ENCODE results near the gene LPP.

The LPP gene

DNA sequence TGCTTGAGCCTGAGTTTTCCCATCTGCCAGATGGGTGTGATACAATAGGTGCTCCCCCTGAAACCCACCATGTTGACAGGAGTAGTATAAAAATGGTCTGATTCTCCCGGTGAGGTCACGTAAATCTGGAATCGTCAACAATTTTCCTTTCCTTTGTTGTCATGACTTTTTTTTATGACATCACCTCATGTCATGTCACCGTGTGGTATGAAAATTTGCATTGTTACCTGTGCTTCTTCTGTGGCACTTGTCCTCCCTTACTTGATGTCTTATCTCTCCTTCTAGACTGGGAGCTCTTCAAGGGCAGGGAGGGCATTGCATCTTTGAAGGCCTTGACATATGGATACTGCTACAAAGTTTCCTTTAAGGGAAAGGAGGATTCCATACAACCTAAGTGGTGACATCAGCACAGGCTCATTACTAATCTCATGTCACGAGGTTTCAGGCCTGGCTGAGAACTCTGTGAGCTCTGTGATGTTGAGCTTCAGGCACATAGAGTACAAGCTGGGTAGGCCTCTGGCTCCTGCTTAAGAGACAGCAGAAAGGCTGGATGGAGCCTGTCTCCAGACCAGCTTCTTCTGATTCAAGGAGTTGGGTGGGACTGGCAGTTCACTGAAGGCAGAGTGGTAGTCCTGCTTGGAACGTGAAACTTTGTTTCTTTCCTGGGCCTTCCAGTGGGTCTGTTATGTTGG, 66.3 kb downstream of the LPP start:
- DNase-seq (ENCODE audit: low read depth in 2 of 2) = no peak

DNA sequence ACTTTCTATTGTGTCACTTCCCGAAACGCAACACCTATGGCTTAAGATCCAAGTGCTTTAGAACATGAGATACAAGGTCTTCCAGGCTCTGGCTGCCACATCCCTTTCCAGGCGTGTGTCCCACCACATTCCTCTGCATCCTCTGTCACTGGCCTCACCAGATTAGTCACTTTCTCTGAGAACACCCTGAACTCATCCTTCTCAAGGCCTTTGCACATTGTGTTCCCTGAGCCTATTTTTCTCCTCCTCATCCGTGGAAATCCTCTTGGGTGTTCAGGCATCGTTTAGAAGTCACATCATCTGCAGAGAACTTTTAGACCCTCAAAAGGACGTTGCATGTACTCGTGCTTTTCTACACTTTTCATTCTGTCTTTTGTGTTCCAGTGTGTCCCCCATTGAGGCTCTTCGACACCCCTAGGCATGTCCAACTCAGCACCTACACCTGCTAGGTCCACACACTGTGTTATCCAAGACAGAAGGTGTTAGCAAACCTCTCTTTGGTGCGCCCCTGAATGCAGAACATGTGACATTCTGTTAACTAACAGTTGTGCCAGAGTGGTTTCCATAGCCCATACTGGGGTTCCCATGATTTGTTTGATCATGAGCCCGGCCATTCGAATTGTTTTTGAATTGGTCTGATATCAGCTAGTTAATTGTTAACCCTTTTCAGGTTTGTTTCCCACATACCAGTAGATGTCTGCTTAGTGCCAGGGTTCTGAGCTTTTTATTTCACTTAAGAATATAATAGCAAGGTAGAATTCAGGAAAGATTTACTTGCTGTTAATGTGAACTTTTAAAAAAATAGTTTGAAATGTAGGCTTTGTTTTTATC, 67.2 kb downstream of the LPP start:
- no peak for DNase-seq (ENCODE audit: low read depth in 2 of 2)

DNA sequence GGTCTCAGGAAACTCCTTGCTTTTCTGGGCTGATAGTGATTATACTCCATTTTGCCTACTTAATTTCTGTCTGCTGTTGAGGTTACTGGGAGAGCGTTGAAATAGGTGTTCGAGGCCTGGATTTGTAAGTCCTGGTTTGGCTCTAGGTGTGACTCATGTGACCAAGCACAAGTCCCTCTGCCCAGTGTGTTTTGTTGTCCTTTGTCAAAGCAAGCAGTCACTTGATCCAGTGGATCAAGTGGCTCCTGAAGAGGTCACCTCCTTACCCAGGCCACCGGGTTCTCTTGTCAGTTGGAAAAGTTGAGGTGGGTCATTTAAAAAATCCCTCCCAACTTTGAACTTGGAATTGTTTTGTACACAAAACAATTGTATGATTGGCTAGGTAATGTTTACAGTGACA, 70.0 kb downstream of the LPP start:
- no peak for DNase-seq (ENCODE audit: low read depth in 2 of 2)

DNA sequence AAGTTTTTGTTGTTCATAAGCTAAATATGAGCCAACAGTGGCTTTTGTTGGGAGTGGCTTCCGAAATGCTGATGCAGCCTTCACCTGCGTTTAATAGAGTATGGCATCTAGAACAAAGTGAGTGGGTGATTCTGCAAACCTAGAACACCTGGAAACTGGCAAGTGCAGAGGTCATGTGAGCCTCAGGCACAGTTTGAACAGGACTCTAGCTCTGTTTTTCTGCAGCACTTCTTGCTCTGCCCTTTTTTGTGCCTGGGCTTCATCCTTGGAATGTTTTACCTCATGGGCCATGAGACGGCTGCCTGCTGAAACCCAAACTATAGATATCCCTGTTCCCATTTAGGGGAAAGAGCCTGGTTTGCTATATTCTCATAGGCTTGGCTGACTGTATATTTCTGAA, 73.5 kb downstream of the LPP start:
- no peak for DNase-seq (ENCODE audit: low read depth in 2 of 2)

DNA sequence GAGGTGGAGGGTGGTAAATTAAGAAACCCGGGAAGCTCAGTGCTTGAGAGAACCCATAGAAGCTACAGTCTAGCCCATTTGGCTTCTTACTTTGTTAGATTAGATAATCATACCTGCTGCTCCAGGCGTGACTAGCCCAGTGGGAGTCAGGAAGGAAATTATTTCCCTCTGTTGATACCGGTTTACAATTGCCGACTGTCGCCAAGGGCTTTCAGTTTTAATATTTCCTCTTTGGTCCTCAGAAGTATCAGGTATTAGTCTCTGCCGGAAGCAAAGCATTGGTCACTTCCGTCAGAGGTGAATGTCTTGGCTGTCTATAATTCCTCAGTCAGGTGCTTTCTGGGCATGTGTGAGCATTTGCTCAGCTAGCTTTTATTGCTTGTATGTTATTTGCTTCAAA, 75.2 kb downstream of the LPP start:
- no peak for DNase-seq (ENCODE audit: low read depth in 2 of 2)

DNA sequence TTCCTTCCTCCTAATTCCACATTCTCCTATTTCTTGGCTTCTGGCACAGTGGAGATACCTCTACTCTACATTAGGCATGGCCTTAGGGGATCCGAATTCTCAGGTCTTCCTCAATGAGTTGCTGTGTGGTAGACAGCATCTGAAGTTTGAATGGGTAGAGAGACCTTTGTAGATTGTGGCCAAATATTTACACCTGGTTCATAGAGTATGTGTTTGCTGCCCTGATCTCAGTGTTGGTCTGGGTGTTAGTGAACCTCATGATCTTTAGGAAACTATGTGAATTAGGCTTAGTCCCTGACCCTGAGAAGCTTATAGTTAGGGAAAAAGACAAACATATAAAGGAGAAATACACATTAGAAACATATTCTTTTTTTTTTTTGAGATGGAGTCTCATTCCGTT, 75.8 kb downstream of the LPP start:
- no peak for DNase-seq (ENCODE audit: low read depth in 2 of 2)

DNA sequence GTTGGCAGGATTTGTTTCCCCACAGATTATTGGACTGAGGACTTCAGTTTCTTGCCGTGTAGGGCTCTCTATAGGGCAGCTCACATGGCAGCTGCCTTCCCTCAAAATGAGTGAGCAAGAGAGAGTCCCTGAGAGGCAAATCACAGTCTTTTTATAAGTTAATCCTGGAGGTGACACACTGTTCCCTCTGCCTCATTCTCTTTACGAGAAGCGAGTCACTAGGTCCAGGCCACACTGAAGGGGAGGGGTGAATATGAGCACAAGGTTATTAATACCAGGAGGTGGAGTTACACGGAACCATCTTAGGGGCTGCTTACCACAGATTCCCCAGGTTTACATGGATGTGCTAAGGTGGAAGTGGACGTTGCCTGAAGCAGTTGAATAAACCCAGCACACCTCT, 77.0 kb downstream of the LPP start:
- no peak for DNase-seq (ENCODE audit: low read depth in 2 of 2)

DNA sequence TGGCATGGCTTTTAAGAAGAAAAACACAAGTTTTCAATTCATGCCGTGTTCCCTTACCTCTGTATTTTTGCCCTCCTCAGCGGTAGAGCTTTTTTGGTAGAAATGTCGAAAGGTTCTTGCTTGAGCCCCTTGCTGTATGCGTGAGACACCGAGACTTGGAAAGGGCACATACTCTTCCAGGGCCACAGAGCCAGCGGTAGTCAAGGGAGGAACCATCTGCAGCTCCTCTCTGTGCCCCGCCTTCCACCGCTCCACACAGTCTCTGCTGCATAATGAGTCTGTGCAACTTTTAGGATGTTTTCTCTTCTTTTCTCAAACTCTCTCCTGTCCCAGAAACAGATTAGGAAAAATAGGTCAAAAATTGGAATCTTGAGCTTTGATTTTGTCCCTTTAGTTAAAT, 77.5 kb downstream of the LPP start:
- DNase-seq (ENCODE audit: low read depth in 2 of 2) = no peak

DNA sequence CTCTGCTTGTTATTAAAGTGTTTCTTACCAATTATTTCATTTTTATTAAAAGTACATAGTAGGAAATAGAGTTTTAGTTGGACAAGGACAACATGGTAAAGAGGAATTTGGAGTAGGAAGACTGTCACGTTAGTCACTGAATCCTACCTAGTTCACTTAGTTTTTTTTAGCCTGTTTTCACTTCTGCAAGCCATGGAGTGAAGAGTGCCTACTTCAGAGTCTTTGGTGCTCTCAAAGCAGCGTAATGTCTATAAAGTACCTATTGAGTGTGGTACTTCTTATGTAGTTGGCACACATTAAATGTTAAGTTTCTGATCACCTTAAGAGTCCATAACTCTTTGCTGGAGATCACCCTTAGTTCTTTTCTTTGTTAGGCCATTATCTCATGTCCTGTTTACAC, 78.7 kb downstream of the LPP start:
- DNase-seq (ENCODE audit: low read depth in 2 of 2) = no peak

DNA sequence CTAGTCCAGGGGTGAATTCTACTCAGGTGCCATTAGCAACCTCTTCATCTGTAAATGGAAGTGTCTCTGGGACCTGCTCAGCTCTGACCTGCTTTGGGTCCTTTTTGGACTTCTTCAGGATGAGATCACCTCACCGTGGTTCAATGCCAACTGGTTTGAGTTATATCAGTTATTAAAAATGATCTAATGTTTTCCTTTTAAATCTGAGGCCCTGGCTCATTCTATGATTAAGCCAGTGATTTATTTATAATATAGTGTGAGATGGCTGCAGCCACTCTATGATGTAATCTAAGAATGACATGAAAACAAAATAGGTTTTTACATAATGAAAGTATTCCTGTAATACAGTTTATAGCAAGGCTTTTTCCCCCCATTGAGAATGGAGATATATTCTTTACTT, 79.4 kb downstream of the LPP start:
- DNase-seq (ENCODE audit: low read depth in 2 of 2) = no peak

DNA sequence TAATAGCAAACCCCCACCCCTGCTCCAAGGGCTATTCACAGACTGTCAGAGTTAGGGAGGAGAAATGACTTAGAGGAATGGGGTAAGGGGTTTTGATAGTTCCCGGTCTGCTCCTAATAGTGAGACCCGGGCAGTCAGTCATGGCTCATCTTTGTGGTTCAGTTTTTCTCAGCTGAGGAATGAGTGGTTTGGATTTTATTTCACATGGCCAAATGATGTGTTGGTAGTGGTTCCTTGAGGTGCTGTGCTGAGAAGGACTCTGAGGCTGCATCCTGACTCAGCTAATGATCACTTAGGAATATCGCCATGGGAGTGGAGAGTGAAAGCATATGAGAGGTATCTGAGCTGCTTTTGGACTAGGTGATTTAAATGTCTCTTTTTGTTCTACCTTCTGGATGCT, 80.2 kb downstream of the LPP start:
- no peak for DNase-seq (ENCODE audit: low read depth in 2 of 2)

DNA sequence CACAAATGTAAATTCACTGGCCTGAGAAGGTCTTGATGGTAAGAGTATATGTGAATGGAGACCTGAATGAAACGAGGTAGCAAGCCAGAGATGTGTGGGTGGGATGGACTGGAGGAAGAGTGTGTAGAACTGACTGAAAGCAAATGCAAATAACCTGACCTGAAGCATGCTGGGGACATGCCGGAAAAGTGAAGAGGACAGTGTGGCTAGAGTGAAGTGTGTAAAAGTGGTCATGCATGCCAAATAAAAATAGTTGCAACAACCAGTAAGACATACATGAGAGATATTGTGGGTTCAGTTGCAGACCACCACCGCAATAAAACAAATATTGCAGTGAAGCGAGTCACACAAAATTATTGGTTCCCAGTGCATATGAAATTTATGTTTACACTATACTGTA, 82.3 kb downstream of the LPP start:
- no peak for DNase-seq (ENCODE audit: low read depth in 2 of 2)

DNA sequence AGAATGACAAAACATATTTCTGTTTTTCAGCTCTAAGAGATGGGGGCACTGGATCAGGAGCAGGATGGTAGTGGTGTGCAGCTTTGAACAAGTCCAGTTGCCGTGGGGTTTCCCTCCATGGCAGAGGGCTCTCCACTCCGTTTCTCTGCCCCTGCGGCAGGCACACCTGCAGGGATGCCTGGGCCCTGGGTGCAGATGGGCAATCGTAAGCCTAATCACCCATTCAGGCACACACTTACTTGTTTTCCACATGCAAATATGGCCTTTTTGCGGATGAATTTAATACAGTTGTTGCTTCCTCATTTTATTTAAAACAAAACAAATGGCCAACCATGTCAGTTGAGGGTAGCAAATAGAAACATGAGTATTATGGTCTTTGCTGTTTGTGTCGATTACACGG, 85.1 kb downstream of the LPP start:
- DNase-seq (ENCODE audit: low read depth in 2 of 2) = no peak

DNA sequence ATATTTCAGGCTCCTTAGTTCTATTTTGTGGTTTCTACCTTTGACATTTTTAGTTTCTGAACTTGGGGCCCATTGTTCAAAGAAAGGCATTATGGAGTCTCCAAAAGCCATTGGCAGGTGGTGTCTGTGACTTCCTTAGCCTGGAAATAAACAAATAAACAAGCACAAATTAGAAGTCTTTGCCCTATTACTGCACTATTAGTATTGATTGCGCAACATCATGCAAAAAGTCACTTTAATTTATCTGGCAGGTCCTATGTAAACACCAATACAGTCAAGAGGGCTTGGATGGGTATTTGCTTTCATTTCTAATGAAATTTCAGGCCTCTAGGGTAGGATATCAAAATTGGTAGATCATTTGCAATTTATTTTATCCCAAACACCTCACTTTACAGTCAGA, 85.6 kb downstream of the LPP start:
- no peak for DNase-seq (ENCODE audit: low read depth in 2 of 2)

DNA sequence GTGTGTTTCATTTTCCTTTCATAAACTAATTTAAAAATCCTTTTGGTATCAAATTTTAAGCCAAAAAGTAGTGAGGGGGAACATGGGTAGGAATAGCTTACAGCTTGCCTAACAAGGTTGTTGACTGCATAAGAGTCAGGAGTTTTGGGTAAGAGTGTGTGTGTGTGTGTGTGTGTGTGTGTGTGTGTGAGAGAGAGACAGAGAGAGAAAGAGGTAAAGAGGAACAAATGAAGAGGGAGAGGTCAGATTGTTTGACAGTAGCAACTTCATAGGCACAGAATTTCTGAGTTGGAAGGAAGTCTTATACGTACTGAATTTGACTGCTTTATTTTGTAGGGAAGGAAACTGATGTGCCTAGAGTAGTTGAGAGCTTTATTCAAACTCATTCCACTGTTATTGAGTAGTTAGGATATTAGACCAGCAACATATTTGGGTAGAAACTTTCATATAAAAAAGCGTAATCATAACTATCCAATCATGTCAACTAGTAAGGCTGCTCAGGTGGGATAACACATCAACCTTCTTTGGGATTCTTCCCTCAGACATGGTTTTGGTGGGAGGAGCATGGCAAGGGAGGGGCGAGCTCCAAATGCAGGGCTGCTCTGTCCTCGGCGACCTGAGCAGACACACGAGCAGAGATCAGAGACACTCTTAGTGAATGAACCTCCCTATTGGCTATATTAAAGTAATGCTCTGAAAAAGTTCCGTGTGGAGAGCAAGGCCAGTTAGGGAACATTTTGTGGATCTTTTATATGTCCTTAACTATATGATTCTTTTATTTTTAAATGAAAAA, 86.4 kb downstream of the LPP start:
- DNase-seq (ENCODE audit: low read depth in 2 of 2) = no peak

DNA sequence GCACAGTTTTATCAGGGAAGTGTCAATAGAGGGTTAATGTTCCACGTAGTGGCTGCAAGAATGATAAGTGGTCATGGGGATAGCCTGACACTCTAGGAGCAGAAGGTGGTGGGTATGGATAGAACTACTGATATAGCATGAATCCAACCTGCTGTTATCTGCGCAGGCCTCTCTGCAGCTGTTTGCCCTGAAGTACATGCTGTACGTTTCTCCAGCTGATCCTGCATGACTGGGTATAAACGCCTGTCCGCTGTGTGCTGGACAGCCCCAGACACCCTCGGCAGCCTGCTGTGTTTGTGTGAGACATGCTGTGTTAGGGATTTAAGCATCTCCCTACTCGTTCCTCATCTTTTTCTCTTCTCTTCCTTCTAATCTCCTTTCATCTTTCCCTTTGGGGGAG, 87.1 kb downstream of the LPP start:
- no peak for DNase-seq (ENCODE audit: low read depth in 2 of 2)

DNA sequence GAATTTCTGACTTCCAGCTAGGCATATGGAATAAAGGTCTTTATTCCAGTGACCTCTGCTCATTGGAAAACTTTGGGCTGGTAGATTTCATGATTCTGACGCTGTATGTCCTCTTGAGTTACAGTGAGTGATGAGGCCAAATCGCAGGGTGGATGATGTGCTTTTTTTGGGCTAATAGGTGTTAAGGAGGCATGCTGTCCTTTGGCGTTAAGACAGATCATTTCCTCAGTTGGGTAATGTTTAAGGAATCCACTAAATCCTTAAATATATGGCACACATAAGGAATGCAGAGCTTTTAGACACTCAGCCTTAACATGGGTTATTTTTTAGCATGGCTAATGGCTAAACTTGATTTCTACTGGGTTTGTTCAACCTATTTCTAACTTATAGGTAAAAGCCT, 87.9 kb downstream of the LPP start:
- DNase-seq (ENCODE audit: low read depth in 2 of 2) = no peak

DNA sequence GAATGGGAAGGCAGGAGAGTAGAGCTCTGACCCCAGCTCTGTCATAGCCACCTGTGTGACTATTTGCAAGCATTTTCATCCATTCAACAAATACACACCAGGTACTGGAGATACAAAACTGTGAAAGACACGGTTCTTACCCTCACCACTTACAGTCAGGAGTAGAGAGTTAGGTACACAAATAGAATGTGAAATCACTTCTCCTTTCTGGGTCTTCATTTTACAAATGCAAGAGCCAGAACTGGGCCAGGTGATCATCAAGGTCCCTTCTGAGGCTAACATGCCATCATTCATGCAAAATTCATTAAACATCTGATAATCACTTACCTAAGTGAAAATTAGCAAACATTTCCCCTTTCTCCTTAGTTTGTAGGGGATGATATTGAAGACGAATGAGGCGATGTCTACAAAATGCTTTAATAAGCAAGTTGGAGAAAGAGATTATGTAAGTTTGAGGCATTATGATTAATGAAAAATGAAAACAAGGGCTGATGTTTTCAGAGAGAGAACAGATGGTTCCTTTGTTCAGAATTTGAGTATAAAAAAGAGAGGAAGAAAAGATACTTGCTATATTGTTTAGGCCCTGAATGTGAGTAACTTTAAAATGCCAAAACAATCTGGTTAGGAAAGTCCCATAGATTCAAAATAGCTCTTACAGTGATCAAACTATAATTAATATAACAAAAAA, 88.6 kb downstream of the LPP start:
- no peak for DNase-seq (ENCODE audit: low read depth in 2 of 2)

DNA sequence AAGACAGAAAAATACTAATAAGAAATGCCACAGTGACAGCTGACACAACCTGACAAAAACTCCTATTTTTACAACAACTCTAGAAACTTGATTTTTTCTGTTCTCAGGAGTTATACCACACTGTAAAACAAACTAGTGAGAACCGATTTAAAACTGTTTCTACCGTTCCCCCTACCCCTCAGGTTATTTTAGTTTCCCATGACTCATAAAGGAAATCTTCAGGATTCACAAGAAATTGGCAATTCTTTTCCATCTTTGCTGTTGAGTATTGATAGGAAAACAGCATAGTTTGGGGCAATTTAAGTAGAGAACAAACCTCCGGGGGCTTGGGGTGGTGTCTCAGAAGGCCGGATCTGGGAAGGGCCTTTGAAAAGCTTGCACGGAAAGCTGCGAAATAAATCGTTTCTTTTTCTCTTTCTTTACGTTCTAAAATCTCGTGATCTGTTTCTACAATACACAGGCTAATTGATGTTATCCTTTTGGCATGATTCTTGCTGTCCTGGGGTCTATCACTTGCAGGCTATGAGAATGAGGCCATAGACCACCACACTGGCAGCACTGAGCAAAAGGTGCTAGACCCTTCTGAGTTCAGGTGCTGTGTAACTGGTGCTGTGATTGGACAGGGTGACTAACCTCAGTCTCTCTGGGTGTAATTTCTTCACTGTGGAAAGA, 89.3 kb downstream of the LPP start:
- no peak for DNase-seq (ENCODE audit: low read depth in 2 of 2)

DNA sequence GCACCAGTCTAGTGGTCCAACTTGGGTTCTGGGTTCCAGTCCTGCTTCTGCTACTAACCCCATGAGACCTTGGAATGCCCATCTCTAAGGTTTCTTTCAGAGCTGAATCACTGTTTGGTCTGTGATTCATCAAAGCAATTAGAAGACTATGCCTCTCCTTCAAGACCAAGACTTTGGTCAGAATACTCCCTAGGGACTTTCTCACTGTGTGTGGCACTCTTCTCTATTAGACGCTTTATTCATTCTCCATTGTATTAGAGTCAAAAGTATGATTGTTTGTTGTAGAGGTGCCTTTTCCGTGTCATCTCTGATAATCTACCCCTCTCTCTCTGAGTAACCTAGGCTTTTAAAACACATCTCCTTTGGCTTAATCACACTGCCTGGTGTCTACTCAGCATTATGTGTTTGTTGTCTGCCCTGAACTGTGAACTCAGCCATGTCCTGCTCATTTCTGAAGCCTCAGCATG, 90.5 kb downstream of the LPP start:
- no peak for DNase-seq (ENCODE audit: low read depth in 2 of 2)

DNA sequence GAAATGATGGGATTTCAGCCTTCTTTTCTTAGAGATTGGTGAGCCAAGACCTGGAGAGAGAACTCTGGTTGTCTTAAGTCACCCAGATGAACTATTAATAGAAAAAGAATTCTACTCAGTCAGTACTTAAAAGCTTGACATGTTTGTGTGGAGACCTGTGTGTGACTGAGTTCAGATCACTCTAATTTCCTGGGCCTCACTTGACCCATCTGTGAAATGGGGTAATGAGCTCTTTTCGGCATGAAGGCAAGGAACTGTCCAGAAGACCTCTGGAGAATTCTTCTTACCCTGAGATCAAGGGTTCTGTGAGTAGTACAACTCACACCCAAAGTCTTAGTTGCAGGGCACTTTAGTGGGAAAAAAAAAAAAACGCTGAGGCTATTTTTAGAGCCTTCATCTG, 92.9 kb downstream of the LPP start:
- DNase-seq (ENCODE audit: low read depth in 2 of 2) = no peak
